SK-N-SH treated with all-trans-retinoic acid at 6 μM for 48 hours (cell line): ENCODE measurements around the gene CTTNBP2.

ENCODE experiments used
- ATAC-seq: fragments of 200-7000 bp; cut with Tn5 transposase; 3 replicates; pipeline ENCODE4 v1.9.1; 2020; ENCODE audit warnings: mild to moderate bottlenecking, moderate library complexity
- ARNTL ChIP-seq: fragments of 450-650 bp; formaldehyde crosslinking; IDR thresholded peaks from 2 replicates; pipeline ENCODE4 v1.5.0; 2020; ENCODE audit warnings: low read depth, mild to moderate bottlenecking, moderate library complexity, borderline replicate concordance
- BACH2 ChIP-seq: fragments of 250-450 bp; sonication (Bioruptor Pico); IDR thresholded peaks from 2 replicates; pipeline ENCODE4 v1.9.0; 2021; ENCODE audit warnings: mild to moderate bottlenecking, borderline replicate concordance
- CSDC2 ChIP-seq: fragments of 250-450 bp; sonication (Bioruptor Pico); IDR thresholded peaks from 2 replicates; pipeline ENCODE4 v1.5.0; 2020; ENCODE audit warnings: mild to moderate bottlenecking, moderate library complexity
- CSRNP3 ChIP-seq: fragments of 250-450 bp; sonication (Bioruptor Pico); IDR thresholded peaks from 2 replicates; pipeline ENCODE4 v1.5.1; 2021; ENCODE audit warnings: mild to moderate bottlenecking, moderate library complexity
- ESRRG ChIP-seq: fragments of 250-450 bp; sonication (Bioruptor Pico); IDR thresholded peaks from 2 replicates; pipeline ENCODE4 v1.6.1; 2021; ENCODE audit warnings: mild to moderate bottlenecking
- GLIS3 ChIP-seq: fragments of 250-450 bp; sonication (Bioruptor Pico); IDR thresholded peaks from 2 replicates; pipeline ENCODE4 v1.5.0; 2020; ENCODE audit warnings: mild to moderate bottlenecking, moderate library complexity
- ISL1 ChIP-seq: fragments of 250-450 bp; sonication (Bioruptor Pico); IDR thresholded peaks from 2 replicates; pipeline ENCODE4 v2.1.2; 2022; ENCODE audit warnings: mild to moderate bottlenecking, moderate library complexity
- OSR1 ChIP-seq: fragments of 250-450 bp; sonication (Bioruptor Pico); IDR thresholded peaks from 2 replicates; pipeline ENCODE4 v1.8.0; 2022; ENCODE audit warnings: moderate library complexity, mild to moderate bottlenecking, inconsistent platforms
- PPARA ChIP-seq: fragments of 250-450 bp; sonication (Bioruptor Pico); IDR thresholded peaks from 2 replicates; pipeline ENCODE4 v1.5.0; 2020; ENCODE audit warnings: mild to moderate bottlenecking, borderline replicate concordance
- RARB ChIP-seq: fragments of 250-450 bp; sonication (Bioruptor Pico); IDR thresholded peaks from 2 replicates; pipeline ENCODE4 v1.8.0; 2021; ENCODE audit warnings: mild to moderate bottlenecking, moderate library complexity
- SNAI2 ChIP-seq: fragments of 250-450 bp; sonication (Bioruptor Pico); IDR thresholded peaks from 2 replicates; pipeline ENCODE4 v1.5.0; 2020; ENCODE audit warnings: mild to moderate bottlenecking, moderate library complexity
- TOX ChIP-seq: fragments of 250-450 bp; sonication (Bioruptor Pico); IDR thresholded peaks from 2 replicates; pipeline ENCODE4 v1.8.0; 2021; ENCODE audit warnings: mild to moderate bottlenecking, moderate library complexity, borderline replicate concordance
- ZC3H10 ChIP-seq: fragments of 250-450 bp; sonication (Bioruptor Pico); IDR thresholded peaks from 2 replicates; pipeline ENCODE4 v1.5.1; 2021; ENCODE audit warnings: mild to moderate bottlenecking, moderate library complexity
- ZFP3 ChIP-seq: fragments of 250-450 bp; sonication (Bioruptor Pico); IDR thresholded peaks from 2 replicates; pipeline ENCODE4 v1.5.0; 2020; ENCODE audit warnings: mild to moderate bottlenecking, moderate library complexity
- ZFP30 ChIP-seq: fragments of 450-650 bp; formaldehyde crosslinking; IDR thresholded peaks from 2 replicates; pipeline ENCODE4 v1.5.0; 2022; ENCODE audit warnings: mild to moderate bottlenecking, moderate library complexity
- ZNF565 ChIP-seq: fragments of 450-650 bp; formaldehyde crosslinking; conservative IDR thresholded peaks from 2 replicates; pipeline ENCODE4 v1.5.0; 2020; ENCODE audit warnings: low read depth, mild to moderate bottlenecking, moderate library complexity
- ZNF70 ChIP-seq: fragments of 450-650 bp; formaldehyde crosslinking; IDR thresholded peaks from 2 replicates; pipeline ENCODE4 v1.5.0; 2020; ENCODE audit warnings: mild to moderate bottlenecking, moderate library complexity
- ZNF8 ChIP-seq: fragments of 450-650 bp; formaldehyde crosslinking; IDR thresholded peaks from 2 replicates; pipeline ENCODE4 v1.5.0; 2020; ENCODE audit warnings: mild to moderate bottlenecking, moderate library complexity
- TF ChIP-seq, protein P1 (sequence below): fragments of 250-450 bp; sonication (Bioruptor Pico); IDR thresholded peaks from 2 replicates; pipeline ENCODE4 v1.5.1; 2020; ENCODE audit warnings: low read depth, mild to moderate bottlenecking, moderate library complexity
- TF ChIP-seq, protein P2 (sequence below): fragments of 250-450 bp; sonication (Bioruptor Pico); IDR thresholded peaks from 2 replicates; pipeline ENCODE4 v1.8.0; 2020; ENCODE audit warnings: mild to moderate bottlenecking, moderate library complexity, borderline replicate concordance
- TF ChIP-seq, protein P3 (sequence below): fragments of 250-450 bp; sonication (Bioruptor Pico); IDR thresholded peaks from 2 replicates; pipeline ENCODE4 v1.8.0; 2021; ENCODE audit warnings: low read depth, mild to moderate bottlenecking, moderate library complexity, borderline replicate concordance

Gene CTTNBP2

GRCh38 chr7:117824592-117824991 is 48.6 kb downstream of the CTTNBP2 start:
- ATAC-seq: no peak
- TF ChIP-seq ZFP30 (no peak), RARB (no peak), CSDC2 (CRISPR knock-in tag) (no peak), TOX (CRISPR knock-in tag) (no peak), ZNF70 (CRISPR knock-in tag) (no peak), PPARA (CRISPR knock-in tag) (no peak), BACH2 (CRISPR knock-in tag) (no peak), ARNTL (no peak), ZFP3 (CRISPR knock-in tag) (no peak), ZC3H10 (CRISPR knock-in tag) (no peak), ZNF565 (CRISPR knock-in tag) (no peak), ZNF8 (CRISPR knock-in tag) (no peak), ESRRG (CRISPR knock-in tag) (no peak)
- TF ChIP-seq, protein P1, sequence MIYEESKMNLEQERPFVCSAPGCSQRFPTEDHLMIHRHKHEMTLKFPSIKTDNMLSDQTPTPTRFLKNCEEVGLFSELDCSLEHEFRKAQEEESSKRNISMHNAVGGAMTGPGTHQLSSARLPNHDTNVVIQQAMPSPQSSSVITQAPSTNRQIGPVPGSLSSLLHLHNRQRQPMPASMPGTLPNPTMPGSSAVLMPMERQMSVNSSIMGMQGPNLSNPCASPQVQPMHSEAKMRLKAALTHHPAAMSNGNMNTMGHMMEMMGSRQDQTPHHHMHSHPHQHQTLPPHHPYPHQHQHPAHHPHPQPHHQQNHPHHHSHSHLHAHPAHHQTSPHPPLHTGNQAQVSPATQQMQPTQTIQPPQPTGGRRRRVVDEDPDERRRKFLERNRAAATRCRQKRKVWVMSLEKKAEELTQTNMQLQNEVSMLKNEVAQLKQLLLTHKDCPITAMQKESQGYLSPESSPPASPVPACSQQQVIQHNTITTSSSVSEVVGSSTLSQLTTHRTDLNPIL (CRISPR knock-in tag): no peak
- TF ChIP-seq, protein P2, sequence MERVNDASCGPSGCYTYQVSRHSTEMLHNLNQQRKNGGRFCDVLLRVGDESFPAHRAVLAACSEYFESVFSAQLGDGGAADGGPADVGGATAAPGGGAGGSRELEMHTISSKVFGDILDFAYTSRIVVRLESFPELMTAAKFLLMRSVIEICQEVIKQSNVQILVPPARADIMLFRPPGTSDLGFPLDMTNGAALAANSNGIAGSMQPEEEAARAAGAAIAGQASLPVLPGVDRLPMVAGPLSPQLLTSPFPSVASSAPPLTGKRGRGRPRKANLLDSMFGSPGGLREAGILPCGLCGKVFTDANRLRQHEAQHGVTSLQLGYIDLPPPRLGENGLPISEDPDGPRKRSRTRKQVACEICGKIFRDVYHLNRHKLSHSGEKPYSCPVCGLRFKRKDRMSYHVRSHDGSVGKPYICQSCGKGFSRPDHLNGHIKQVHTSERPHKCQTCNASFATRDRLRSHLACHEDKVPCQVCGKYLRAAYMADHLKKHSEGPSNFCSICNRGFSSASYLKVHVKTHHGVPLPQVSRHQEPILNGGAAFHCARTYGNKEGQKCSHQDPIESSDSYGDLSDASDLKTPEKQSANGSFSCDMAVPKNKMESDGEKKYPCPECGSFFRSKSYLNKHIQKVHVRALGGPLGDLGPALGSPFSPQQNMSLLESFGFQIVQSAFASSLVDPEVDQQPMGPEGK: no peak
- TF ChIP-seq, protein P3, sequence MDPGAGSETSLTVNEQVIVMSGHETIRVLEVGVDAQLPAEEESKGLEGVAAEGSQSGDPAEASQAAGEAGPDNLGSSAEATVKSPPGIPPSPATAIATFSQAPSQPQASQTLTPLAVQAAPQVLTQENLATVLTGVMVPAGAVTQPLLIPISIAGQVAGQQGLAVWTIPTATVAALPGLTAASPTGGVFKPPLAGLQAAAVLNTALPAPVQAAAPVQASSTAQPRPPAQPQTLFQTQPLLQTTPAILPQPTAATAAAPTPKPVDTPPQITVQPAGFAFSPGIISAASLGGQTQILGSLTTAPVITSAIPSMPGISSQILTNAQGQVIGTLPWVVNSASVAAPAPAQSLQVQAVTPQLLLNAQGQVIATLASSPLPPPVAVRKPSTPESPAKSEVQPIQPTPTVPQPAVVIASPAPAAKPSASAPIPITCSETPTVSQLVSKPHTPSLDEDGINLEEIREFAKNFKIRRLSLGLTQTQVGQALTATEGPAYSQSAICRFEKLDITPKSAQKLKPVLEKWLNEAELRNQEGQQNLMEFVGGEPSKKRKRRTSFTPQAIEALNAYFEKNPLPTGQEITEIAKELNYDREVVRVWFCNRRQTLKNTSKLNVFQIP (CRISPR knock-in tag): no peak

- ATAC-seq: no peak
- TF ChIP-seq ESRRG (CRISPR knock-in tag) (no peak), SNAI2 (CRISPR knock-in tag) (no peak), ZFP30 (no peak), ISL1 (no peak), BACH2 (CRISPR knock-in tag) (no peak)
- TF ChIP-seq, protein P2: no peak
- TF ChIP-seq, protein P1 (CRISPR knock-in tag): no peak
- TF ChIP-seq, protein P3 (CRISPR knock-in tag): no peak
These were observed 53.7 kb downstream of the CTTNBP2 start for GRCh38 chr7:117819558-117819957.

DNA sequence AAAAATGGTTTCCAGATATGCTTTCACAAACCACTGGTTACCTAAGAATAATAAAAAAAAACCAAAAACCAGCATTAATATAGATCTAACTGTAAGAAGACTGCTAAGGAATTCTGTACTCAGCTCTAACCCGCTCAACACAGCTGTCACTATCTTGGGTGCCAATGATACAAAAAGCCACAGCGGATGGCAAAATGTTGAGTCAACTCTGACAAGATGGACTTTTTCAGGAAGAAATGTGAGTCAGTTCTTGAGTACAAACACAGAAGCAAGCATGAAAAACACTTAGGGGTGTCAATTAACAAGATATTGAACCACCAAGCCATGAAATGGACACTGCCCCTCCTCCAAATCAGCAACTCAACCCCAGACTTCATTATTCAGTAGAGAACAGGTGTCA is 55.0 kb downstream of the CTTNBP2 start:
- TF ChIP-seq, protein P3 (CRISPR knock-in tag): no peak
- TF ChIP-seq ZNF565 (CRISPR knock-in tag): no peak
- no peak for TF ChIP-seq SNAI2 (CRISPR knock-in tag)
- no peak for TF ChIP-seq ISL1
- TF ChIP-seq PPARA (CRISPR knock-in tag): no peak
- TF ChIP-seq GLIS3 (CRISPR knock-in tag): no peak
- no peak for TF ChIP-seq ZC3H10 (CRISPR knock-in tag)
- no peak for TF ChIP-seq CSRNP3 (CRISPR knock-in tag)
- TF ChIP-seq OSR1 (CRISPR knock-in tag): no peak
- no peak for ATAC-seq
